ENCODE measurements around the gene SPOCK1.

SPOCK1 gene

DNA sequence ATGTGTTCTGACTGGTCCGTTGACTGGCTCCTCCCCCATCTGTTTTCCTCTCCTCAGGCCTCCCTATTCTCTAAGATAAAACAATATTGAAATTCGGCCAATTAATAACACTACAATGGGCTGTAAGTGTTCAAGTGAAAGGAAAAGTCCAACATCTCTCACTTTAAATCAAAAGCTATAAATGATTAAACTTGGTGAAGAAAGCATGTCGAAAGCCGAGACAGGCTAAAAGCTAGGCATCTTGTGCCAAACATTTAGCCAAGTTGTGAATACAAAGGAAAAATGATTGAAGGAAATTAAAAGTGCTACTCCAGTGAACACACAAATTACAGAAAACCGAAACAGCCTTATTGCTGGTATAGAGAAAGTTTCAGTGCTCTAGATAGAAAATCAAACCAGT is 310.6 kb downstream of the SPOCK1 start:
- no peak for DNase-seq
- WGBS (ENCODE audit: insufficient coverage): 100% methylated on average over 2 of the region's 5 CpGs

GRCh38 chr5:137186759-137187461 is 312.2 kb downstream of the SPOCK1 start:
- 77% methylated on average over 5 of the region's 5 CpGs for WGBS (ENCODE audit: insufficient coverage)
- H3K4me1 ChIP-seq (ENCODE audit: control extremely low read depth in 1 of 4, control insufficient read depth in 4 of 4, insufficient read depth in 4 of 4, low read length in 3 of 4): no peaks in the 10 kb centered on the region
- no peak overlapping the region for H3K27ac ChIP-seq (ENCODE audit: insufficient read depth in 1 of 2, low read depth in 1 of 2, low read length in 2 of 2, poor library complexity in 1 of 2, severe bottlenecking in 2 of 2)
- no peaks in the 10 kb centered on the region for H3K36me3 ChIP-seq (ENCODE audit: control insufficient read depth in 4 of 4, insufficient read depth in 4 of 4, low read length in 3 of 4)
- H3K9me3 ChIP-seq (ENCODE audit: control extremely low read depth in 1 of 5, control insufficient read depth in 4 of 5, insufficient read depth in 2 of 5, low read depth in 1 of 5, low read length in 4 of 5): peaks cover 0 to 2% (median 0%) of the 10 kb centered on the region in 5 experiments
- no peak for DNase-seq
- H3K4me3 ChIP-seq (ENCODE audit: control insufficient read depth in 1 of 7, extremely low read depth in 1 of 7, insufficient read depth in 4 of 7, low read depth in 2 of 7, low read length in 6 of 7): no peak overlapping the region
- ChIA-PET CTCF (no interaction called here), POLR2A (no interaction called here)
- H3K27me3 ChIP-seq (replicated peaks in 2 of 5; ENCODE audit: control insufficient read depth in 4 of 5, insufficient read depth in 5 of 5, low read length in 4 of 5): peaks cover 0 to 2% (median 0%) of the 10 kb centered on the region in 5 experiments

More for the DNA sequence above, 310.6 kb downstream of the SPOCK1 start:
- ChIA-PET CTCF (no interaction called here), POLR2A (no interaction called here)
- H3K36me3 ChIP-seq (ENCODE audit: control insufficient read depth in 4 of 4, insufficient read depth in 4 of 4, low read length in 3 of 4): no peaks in the 10 kb centered on the region
- no peak overlapping the region for H3K4me3 ChIP-seq (ENCODE audit: control insufficient read depth in 1 of 7, extremely low read depth in 1 of 7, insufficient read depth in 4 of 7, low read depth in 2 of 7, low read length in 6 of 7)
- H3K27ac ChIP-seq (ENCODE audit: insufficient read depth in 1 of 2, low read depth in 1 of 2, low read length in 2 of 2, poor library complexity in 1 of 2, severe bottlenecking in 2 of 2): no peak overlapping the region
- H3K4me1 ChIP-seq (ENCODE audit: control extremely low read depth in 1 of 4, control insufficient read depth in 4 of 4, insufficient read depth in 4 of 4, low read length in 3 of 4): no peaks in the 10 kb centered on the region
- peaks cover 0 to 2% (median 0%) of the 10 kb centered on the region in 5 experiments for H3K9me3 ChIP-seq (ENCODE audit: control extremely low read depth in 1 of 5, control insufficient read depth in 4 of 5, insufficient read depth in 2 of 5, low read depth in 1 of 5, low read length in 4 of 5)
- H3K27me3 ChIP-seq (replicated peaks in 2 of 5; ENCODE audit: control insufficient read depth in 4 of 5, insufficient read depth in 5 of 5, low read length in 4 of 5): peaks cover 0 to 2% (median 0%) of the 10 kb centered on the region in 5 experiments

DNA sequence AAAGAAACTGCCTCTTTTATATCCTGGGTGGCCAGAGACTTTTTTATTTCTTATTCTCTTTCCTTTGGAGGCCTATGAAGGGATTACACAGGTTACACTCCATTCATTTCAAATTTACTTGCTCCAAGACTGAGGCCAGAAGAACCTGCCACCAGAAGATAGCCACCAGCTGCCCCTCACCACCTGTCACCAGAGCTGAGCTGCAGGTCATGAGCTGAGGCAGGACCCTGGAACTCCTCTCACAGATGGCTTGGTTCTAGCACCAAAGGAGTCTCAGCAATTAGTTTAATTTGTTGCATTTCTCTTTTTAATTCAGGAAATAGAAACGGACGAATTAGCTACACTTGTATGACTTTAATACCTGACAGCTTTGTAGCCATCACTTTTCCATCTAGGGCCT is 313.9 kb downstream of the SPOCK1 start:
- Histone ChIP-seq H3K27me3 (replicated peaks in 2 of 5; ENCODE audit: control insufficient read depth in 4 of 5, insufficient read depth in 5 of 5, low read length in 4 of 5) (peaks cover 0 to 2% (median 0%) of the 10 kb centered on the region in 5 experiments), H3K27ac (ENCODE audit: insufficient read depth in 1 of 2, low read depth in 1 of 2, low read length in 2 of 2, poor library complexity in 1 of 2, severe bottlenecking in 2 of 2) (no peak overlapping the region), H3K36me3 (ENCODE audit: control insufficient read depth in 4 of 4, insufficient read depth in 4 of 4, low read length in 3 of 4) (no peaks in the 10 kb centered on the region), H3K4me3 (ENCODE audit: control insufficient read depth in 1 of 7, extremely low read depth in 1 of 7, insufficient read depth in 4 of 7, low read depth in 2 of 7, low read length in 6 of 7) (no peak overlapping the region), H3K4me1 (ENCODE audit: control extremely low read depth in 1 of 4, control insufficient read depth in 4 of 4, insufficient read depth in 4 of 4, low read length in 3 of 4) (no peaks in the 10 kb centered on the region), H3K9me3 (ENCODE audit: control extremely low read depth in 1 of 5, control insufficient read depth in 4 of 5, insufficient read depth in 2 of 5, low read depth in 1 of 5, low read length in 4 of 5) (peaks cover 0 to 2% (median 0%) of the 10 kb centered on the region in 5 experiments)
- no CpG with 5 or more reads among the region's 2 CpGs for WGBS (ENCODE audit: insufficient coverage)
- DNase-seq: no peak
- CTCF ChIA-PET: no interaction called here
- POLR2A ChIA-PET: no interaction called here

GRCh38 chr5:137184734-137185133 is 314.4 kb downstream of the SPOCK1 start:
- no peaks in the 10 kb centered on the region for H3K4me1 ChIP-seq (ENCODE audit: control extremely low read depth in 1 of 4, control insufficient read depth in 4 of 4, insufficient read depth in 4 of 4, low read length in 3 of 4)
- no peak for DNase-seq
- peaks cover 0 to 2% (median 0%) of the 10 kb centered on the region in 5 experiments for H3K9me3 ChIP-seq (ENCODE audit: control extremely low read depth in 1 of 5, control insufficient read depth in 4 of 5, insufficient read depth in 2 of 5, low read depth in 1 of 5, low read length in 4 of 5)
- H3K27ac ChIP-seq (ENCODE audit: insufficient read depth in 1 of 2, low read depth in 1 of 2, low read length in 2 of 2, poor library complexity in 1 of 2, severe bottlenecking in 2 of 2): no peak overlapping the region
- POLR2A ChIA-PET: no interaction called here
- CTCF ChIA-PET: no interaction called here
- H3K27me3 ChIP-seq (replicated peaks in 2 of 5; ENCODE audit: control insufficient read depth in 4 of 5, insufficient read depth in 5 of 5, low read length in 4 of 5): peaks cover 0 to 2% (median 0%) of the 10 kb centered on the region in 5 experiments
- H3K36me3 ChIP-seq (ENCODE audit: control insufficient read depth in 4 of 4, insufficient read depth in 4 of 4, low read length in 3 of 4): no peaks in the 10 kb centered on the region
- H3K4me3 ChIP-seq (ENCODE audit: control insufficient read depth in 1 of 7, extremely low read depth in 1 of 7, insufficient read depth in 4 of 7, low read depth in 2 of 7, low read length in 6 of 7): no peak overlapping the region
- WGBS (ENCODE audit: insufficient coverage): 100% methylated on average over 1 of the region's 2 CpGs

- 100% methylated on average over 3 of the region's 3 CpGs for WGBS (ENCODE audit: insufficient coverage)
- ChIA-PET POLR2A (no interaction called here), CTCF (no interaction called here)
- peaks cover 0 to 2% (median 0%) of the 10 kb centered on the region in 5 experiments for H3K9me3 ChIP-seq (ENCODE audit: control extremely low read depth in 1 of 5, control insufficient read depth in 4 of 5, insufficient read depth in 2 of 5, low read depth in 1 of 5, low read length in 4 of 5)
- H3K4me1 ChIP-seq (ENCODE audit: control extremely low read depth in 1 of 4, control insufficient read depth in 4 of 4, insufficient read depth in 4 of 4, low read length in 3 of 4): no peaks in the 10 kb centered on the region
- no peak overlapping the region for H3K27ac ChIP-seq (ENCODE audit: insufficient read depth in 1 of 2, low read depth in 1 of 2, low read length in 2 of 2, poor library complexity in 1 of 2, severe bottlenecking in 2 of 2)
- DNase-seq: no peak
- no peaks in the 10 kb centered on the region for H3K36me3 ChIP-seq (ENCODE audit: control insufficient read depth in 4 of 4, insufficient read depth in 4 of 4, low read length in 3 of 4)
- peaks cover 0 to 5% (median 2%) of the 10 kb centered on the region in 5 experiments for H3K27me3 ChIP-seq (replicated peaks in 2 of 5; ENCODE audit: control insufficient read depth in 4 of 5, insufficient read depth in 5 of 5, low read length in 4 of 5)
- no peak overlapping the region for H3K4me3 ChIP-seq (ENCODE audit: control insufficient read depth in 1 of 7, extremely low read depth in 1 of 7, insufficient read depth in 4 of 7, low read depth in 2 of 7, low read length in 6 of 7)
Observed at GRCh38 chr5:137182576-137182975, 316.6 kb downstream of the SPOCK1 start.

DNA sequence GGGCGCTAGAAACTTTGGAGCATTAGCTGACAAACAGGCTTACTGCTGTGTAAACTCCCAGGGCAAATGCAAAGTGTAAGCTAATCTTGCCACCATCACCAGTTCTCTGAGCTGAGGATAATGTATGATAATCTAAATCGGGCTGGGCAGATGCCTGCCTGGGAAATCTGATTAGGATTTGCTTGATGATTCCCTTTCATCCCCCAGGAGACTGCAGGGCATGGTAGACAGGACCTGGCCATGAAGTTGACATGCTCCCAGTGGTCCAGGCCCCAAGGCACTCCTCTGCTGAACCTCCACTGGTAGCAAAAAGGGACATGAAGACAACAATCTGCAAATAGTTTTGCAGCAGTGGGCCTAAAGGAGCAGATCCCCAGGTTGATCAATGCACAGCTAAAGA is 317.5 kb downstream of the SPOCK1 start:
- H3K27ac ChIP-seq (ENCODE audit: insufficient read depth in 1 of 2, low read depth in 1 of 2, low read length in 2 of 2, poor library complexity in 1 of 2, severe bottlenecking in 2 of 2): no peak overlapping the region
- no peaks in the 10 kb centered on the region for H3K9me3 ChIP-seq (ENCODE audit: control extremely low read depth in 1 of 5, control insufficient read depth in 4 of 5, insufficient read depth in 2 of 5, low read depth in 1 of 5, low read length in 4 of 5)
- no peak overlapping the region for H3K4me3 ChIP-seq (ENCODE audit: control insufficient read depth in 1 of 7, extremely low read depth in 1 of 7, insufficient read depth in 4 of 7, low read depth in 2 of 7, low read length in 6 of 7)
- peaks cover 0 to 12% (median 2%) of the 10 kb centered on the region in 5 experiments for H3K27me3 ChIP-seq (replicated peaks in 2 of 5; ENCODE audit: control insufficient read depth in 4 of 5, insufficient read depth in 5 of 5, low read length in 4 of 5)
- CTCF ChIA-PET: no interaction called here
- no peaks in the 10 kb centered on the region for H3K4me1 ChIP-seq (ENCODE audit: control extremely low read depth in 1 of 4, control insufficient read depth in 4 of 4, insufficient read depth in 4 of 4, low read length in 3 of 4)
- no peaks in the 10 kb centered on the region for H3K36me3 ChIP-seq (ENCODE audit: control insufficient read depth in 4 of 4, insufficient read depth in 4 of 4, low read length in 3 of 4)
- POLR2A ChIA-PET: no interaction called here
- DNase-seq: no peak
- WGBS (ENCODE audit: insufficient coverage): 100% methylated on average over 2 of the region's 2 CpGs

DNA sequence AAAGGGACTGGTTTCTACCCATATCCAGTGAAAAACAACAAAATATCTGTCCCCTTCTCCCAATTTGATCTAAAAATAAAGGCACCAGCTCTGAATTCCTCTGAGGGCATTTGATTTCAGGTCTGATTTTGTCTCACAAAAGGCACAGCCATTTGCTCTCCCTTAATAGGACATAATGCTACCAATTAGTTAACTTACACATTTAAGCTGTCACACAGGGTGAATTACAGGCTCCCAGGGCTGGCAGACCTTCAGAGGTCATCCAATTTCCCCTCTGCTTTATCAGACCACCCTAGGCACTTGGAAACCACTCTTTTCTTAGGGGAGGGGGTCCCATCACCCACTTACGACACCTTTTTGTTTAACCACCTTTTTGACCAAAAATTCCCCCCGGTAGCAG is 319.9 kb downstream of the SPOCK1 start:
- ChIA-PET POLR2A (no interaction called here), CTCF (no interaction called here)
- no peaks in the 10 kb centered on the region for H3K4me1 ChIP-seq (ENCODE audit: control extremely low read depth in 1 of 4, control insufficient read depth in 4 of 4, insufficient read depth in 4 of 4, low read length in 3 of 4)

More for the DNA sequence above, 319.9 kb downstream of the SPOCK1 start:
- no peak overlapping the region for H3K4me3 ChIP-seq (ENCODE audit: control insufficient read depth in 1 of 7, extremely low read depth in 1 of 7, insufficient read depth in 4 of 7, low read depth in 2 of 7, low read length in 6 of 7)
- DNase-seq: no peak
- H3K36me3 ChIP-seq (ENCODE audit: control insufficient read depth in 4 of 4, insufficient read depth in 4 of 4, low read length in 3 of 4): no peaks in the 10 kb centered on the region
- H3K9me3 ChIP-seq (ENCODE audit: control extremely low read depth in 1 of 5, control insufficient read depth in 4 of 5, insufficient read depth in 2 of 5, low read depth in 1 of 5, low read length in 4 of 5): no peaks in the 10 kb centered on the region
- no peak overlapping the region for H3K27ac ChIP-seq (ENCODE audit: insufficient read depth in 1 of 2, low read depth in 1 of 2, low read length in 2 of 2, poor library complexity in 1 of 2, severe bottlenecking in 2 of 2)
- peaks cover 0 to 12% (median 3%) of the 10 kb centered on the region in 5 experiments for H3K27me3 ChIP-seq (replicated peaks in 2 of 5; ENCODE audit: control insufficient read depth in 4 of 5, insufficient read depth in 5 of 5, low read length in 4 of 5)
- 68% methylated on average over 2 of the region's 2 CpGs for WGBS (ENCODE audit: insufficient coverage)
